Dedifferentiated amniotic fluid mesenchymal stem cell (primary cell): ENCODE results near the gene FNIP1.
"Not testable (repeated sequence)": the region's sequence is repeated elsewhere in the genome, so short reads cannot be mapped to it uniquely, and the experiment has no call there.

Experiments
- DNase-seq: peaks from one replicate; pipeline ENCODE4 v3.0.0-alpha.2; 2016; ENCODE audit errors: extremely low spot score

Gene FNIP1

DNA sequence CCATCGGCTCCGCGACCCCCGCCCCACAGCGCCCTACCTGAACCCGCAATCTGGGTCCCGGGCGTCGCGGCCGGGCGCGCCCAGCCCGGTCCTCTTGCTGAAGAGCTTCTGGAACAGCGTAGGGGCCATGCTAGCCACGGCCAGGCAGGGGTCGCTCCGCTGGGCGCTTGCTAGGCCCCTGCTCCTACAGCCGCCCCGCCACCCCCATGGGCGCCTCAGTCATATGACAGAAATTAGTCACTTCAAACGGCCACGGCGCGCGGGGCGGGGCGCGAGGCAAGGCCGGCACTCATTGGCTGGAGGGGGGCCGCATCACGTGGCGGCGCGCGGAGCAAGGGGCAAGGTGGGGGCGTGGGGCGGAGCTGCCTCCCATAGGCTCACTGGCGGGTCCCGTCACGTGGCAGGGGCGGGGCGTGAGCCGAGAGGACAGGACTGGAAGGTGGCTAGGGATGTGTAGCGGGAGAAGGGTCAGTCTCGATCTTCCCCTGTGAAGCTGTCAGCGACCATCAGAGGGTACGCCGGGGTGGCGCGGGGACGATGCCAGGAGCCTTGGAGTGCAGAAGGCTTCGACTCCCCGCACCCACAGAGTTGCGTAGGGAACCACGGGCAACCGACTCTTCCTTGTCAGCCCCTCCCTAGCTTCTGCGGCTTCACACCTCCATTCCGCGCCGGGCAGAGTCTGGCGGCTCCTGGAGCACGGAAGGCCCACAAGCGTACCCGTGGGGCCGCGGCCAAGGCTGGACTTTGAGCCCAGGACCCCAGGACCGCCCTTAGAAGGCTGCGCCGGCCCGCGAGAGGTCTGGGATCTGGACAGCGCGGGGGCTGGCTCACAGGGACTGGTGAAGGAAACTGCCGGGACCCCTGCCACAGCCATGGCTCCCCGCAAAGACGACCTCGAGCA is at the start of gene FNIP1:
Gene FNIP1, minus strand, starts transcription at position 225 of the 901 bp plus-strand sequence. Its CDS starts 96 bp downstream, at position 129.
- DNase-seq = peak; percentile 95

DNA sequence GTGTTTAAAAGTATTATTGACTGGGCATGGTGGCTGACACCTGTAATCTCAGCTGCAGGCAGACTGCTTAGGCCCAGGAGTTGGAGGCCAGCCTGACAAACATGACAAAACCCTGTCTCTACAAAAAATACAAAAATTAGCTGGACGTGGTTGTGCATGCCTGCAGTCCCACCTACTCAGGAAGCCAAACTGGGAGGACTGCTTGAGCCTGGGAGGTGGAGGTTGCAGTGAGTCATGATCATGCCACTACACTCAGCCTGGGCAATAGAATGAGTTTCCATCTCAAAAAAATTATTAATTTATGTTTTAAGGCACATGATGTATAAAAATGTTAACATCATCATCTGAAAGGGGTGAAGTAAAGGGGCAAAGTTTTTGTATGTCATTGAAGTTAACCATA is 49.7 kb upstream of the FNIP1 start:
- no peak for DNase-seq

DNA sequence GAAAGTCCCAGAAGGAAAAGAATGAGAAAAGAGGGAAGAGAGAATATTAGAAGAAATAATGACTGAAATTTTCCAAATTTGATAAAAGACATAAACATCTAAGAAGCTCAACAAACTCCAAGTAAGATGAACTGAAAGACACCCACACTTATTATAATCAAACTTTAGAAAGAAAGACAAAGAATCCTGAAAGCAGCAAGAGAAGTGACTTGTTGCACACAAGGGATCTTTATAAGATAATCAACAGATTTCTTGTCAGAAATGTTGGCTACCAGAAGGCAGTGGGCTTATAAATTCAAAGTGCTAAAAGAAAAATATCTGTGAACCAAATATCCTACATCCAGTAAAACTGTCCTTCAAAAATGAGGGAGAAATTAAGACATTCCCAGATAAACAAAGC is 49.0 kb upstream of the FNIP1 start:
- DNase-seq = no peak

DNA sequence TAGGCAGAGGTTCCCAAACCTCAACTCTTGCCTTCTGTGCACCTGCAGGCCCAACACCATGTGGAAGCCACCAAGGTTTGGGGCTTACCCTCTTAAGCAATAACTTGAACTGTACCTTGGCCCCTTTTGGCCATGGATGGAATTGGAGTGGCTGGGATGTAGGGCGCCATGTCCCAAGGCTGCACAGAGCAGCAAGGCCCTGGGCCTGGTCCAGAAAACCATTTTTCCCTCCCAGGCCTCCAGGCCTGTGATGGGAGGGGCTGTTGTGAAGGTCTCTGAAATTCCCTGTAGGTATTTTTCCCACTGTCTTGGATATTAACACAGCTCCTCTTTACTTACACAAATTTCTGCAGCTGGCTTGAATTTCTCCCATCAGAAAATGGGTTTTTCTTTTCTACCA is 46.2 kb upstream of the FNIP1 start:
- not testable (repeated sequence) for DNase-seq

DNA sequence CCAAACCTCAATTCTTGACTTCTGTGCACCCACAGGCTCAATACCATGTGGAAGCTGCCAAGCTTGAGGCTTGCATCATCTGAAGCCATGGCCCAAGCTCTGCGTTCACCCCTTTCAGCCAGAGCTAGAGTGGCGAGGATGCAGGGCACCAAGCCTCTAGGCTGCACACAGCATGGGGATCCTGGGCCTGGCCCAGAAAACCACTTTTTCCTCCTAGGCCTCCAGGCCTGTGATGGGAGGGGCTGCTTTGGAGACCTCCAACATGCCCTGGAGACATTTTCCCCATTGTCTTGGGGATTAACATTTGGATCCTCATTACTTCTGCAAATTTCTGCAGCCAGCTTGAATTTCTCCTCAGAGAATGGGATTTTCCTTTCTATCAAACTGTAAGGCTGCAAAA is 35.9 kb upstream of the FNIP1 start:
- DNase-seq = not testable (repeated sequence)

DNA sequence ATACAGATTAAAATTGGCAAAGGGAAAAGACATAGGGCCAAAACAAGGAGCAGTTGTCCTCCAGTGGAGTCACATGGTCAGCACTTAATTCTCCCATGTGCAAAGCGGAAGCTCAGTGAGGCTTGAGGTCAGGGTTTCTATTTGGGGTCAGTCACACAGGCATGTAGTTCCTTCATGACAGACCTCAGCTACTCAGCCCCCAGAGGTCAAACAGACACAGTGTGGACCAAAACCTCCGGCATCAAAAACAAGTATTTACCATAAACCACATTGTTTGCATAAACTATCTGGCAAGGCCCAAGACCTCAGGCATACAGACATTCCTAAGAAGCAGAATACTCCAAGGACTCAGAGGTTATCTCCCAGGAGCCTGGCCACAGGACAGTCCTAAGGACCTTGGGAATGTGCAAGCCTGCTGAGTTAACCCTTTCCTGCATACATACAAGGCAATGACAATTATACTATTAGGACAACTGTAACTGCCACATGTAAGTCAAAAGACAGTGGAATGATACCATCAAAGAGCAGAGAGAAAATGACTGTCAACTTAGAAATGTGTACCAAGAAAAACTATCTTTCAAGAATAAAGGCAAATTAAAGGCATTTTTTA is 28.7 kb upstream of the FNIP1 start:
- DNase-seq = no peak

DNA sequence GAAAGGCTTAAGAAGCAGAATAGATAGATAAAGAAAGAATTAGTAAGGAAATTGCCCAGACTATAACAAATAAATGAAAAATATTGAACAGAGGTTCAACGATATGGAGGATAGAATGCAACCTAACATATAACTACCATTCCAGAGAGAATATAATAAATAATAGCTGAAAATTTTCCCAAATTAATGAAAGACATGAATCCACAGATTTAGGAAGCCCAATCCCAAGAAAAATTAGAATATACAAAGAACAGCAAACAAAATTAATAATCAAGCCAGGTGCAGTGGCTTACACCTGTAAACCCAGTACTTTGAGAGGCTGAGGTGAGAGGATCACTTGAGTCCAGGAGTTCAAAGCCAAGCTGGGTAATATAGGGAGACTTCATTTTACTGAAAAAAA is 27.8 kb upstream of the FNIP1 start:
- no peak for DNase-seq

DNA sequence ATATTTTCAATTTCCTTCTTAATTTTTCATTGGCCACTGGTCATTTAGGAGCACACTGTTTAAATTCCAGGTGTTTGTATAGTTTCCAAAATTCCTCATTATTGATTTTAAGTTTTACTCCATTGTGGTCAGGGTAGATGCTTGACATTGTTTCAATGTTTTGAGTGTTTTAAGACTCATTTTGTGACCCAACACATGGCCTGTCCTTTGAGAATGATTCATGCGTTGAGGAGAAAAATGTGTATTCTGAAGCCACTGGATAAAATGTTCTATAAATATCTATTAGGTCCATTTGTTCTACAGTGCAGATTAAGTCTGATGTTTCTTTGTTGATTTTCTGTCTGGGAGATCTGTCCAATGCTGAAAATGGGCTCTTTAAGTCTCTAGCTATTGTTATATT is 24.4 kb upstream of the FNIP1 start:
- no peak for DNase-seq

DNA sequence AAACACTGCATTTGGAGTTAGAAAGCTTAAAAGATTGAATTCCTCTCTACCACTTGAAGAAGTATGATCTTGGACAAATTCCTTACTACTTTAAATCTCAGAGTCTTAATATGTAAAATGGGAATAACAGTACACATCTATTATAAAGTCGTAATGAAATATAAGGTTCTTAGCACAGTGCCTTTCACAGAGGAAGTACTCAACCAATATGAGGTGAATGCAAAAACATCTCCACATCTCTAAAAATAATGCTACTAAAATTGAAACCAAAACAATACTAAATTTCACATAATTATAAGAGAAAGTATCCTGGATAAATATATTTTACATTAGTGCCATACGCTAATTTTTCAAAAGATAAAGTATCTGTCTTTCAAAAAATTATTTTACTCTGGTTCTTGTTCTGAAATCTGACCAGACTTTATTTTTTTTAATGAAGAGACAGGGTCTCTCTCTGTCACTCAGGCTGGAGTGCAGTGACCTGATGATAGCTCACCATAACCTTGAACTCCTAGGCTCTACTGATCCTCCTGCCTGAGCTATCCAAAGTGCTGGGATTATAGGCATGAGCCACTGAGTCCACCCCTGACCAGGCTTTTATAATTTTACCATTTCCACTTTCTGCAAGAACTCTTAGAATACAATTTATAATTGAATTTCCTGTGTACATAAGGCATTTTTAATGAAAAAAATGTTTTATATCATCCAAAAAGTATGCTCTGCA is 21.3 kb upstream of the FNIP1 start:
- DNase-seq = no peak

DNA sequence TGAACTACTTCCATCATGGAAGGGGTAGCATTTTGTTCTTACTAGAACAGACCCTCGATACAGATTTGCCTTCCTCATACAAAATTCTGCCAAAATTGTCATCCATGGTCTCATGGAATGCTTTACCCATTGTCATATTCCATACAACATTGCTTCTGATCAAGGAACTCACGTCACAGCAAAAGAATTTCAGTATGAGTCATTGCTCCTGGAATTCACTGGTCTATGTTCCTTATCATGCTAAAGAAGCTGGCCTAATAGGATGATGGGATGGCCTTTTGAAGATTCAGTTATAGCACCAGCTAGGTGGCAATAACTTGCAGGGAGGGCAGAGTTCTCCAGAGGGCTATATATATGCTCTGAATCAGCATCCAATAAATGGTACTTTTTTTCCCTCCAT is 18.2 kb upstream of the FNIP1 start:
- peak; percentile 30 for DNase-seq

DNA sequence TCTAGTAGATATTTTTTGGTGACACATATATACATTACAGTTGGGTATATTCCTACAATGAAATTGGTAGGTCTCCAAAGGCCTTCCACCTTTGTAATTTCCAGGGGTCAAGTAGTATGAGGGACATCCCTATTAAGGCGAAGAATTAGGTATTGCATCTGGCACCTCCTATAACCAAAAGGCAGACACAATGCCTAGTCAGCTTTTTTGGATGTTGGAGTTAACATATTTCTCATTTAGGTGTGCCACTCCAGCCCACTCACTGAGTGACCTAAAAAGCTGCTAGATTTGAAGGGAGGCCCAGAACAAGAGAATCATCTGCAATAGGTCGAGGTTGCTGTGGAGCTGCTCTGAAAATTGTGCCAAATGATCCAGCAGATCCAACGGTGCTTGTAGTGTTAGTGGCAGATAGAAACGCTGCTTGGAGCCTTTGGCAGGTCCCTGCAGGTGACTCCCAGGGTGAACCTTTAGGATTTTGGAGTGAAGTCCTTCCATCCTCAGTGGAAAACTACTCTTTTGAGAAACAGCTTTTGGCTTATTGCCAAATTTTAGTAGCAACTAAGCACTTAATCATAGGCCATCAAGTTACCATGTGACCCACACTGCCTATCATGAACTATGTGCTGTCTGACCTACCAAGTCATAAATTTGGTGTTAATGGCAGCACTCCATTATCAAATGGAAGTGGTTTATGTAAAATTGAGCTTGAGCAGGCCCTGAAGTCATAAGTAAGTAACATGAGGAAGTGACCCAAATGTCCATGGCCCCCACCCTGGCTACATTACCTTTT is 15.7 kb upstream of the FNIP1 start:
- no peak for DNase-seq

DNA sequence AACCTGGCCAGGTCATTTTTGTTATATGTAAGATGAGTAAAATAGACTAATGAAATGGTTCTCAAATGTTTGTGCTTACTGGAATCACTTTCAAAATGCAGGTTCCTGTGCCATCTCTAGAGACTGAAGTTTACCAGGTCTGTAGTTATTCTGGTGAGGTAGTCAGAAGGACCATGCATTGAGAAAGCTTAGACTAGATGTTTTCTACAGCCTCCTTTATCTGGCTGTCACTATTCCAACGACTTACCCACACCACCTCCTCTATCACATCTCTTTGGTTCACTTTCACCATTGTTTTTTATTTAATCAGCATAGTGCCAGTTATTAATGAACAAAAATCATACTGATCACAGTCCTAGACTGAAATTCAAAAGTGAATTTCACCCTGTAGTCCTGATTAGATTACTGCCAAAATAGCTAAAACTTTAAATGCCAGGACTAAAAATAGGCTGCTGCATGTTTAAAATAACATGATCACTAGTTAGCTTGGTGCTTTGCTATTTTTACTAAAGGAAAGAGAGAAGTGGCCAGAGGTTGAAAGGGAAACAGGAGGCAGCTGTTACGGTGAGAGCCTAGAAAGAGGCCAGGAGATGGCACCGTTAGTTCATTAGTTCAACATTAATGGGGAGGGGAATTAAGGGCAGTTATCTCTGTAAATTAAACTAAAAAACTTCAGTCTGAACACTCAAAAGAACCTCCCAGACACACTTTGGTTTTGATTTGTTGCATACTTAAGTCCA is 13.9 kb upstream of the FNIP1 start:
- DNase-seq = peak; percentile 20

DNA sequence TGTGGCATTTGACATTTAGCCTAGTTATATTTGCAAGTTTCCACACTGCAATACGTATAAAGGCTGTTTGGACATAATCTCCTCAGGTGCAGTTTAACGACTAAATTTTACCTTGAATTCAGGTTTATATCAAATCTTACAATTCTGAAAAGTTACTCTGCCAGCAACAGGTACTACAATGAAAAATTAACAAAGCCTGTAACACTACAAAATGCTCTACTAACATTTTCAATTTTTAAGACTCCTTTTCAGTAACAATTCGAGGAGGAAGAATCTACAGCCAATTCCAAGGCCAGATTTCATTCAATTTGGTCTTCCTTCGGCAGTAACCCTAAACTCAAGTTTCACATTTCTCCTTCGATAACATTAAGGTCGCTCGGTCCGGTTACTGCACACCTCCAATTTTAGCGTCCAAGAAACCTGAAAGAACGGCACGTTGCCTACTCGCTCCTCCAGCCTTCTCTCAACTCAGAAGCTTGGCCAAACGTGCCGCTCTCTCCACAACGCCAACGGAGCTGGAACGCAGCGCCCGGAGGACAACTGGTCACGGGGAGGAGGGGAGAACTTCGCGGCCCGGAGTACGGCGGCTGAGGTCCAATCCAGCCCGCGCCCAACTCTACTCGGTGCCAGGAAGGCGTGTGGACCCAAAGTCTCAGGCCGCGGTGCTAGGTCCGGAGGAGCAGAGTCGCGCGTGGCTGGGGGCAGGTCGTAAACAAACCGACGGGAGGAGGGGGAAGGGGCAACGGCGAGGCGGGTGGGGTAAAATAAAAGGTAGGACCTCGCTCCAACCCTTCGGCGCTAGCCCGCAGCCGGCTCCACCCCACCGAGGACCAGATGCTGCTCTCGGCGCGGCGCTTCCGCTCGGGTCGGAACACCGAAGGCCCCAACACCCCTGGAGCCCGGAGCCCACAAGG is 681 bp downstream of the FNIP1 start:
- DNase-seq = peak; percentile 62

DNA sequence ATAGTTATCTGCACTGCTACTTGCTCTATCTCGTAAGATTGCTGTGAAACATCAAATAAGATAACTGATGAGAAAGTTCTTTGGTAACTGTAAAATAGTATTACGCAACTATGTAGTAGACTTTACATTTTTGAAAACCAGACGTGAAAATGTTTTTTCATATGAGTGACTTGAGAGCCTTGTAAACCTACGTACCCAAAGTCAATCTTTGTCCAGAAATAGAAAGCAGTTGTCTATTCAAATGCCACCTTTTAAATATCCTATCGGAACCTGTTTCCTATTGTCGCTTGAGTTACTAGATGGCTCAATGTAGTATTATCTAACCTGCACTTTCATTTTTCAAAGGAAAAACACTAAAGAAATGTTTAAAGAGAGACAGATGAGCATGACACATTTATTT is 1.6 kb downstream of the FNIP1 start:
- no peak for DNase-seq

DNA sequence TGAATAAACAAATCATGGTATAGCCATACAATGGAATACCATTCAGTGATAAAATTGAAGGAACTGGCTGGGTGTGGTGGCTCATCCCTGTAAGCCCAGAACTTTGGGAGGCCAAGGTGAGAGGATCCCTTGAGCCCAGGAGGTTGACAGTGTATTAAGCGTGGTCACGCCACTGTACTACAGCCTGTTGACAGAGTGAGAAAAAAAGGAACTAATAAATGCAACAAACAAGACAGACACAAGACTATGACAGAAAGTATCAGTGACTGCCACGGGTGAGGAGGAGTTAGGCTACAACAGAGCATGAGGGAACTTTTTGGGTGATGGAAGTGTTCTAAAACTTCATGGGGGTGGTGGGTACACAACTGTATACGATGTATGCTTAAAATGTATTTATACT is 2.2 kb downstream of the FNIP1 start:
- no peak for DNase-seq

DNA sequence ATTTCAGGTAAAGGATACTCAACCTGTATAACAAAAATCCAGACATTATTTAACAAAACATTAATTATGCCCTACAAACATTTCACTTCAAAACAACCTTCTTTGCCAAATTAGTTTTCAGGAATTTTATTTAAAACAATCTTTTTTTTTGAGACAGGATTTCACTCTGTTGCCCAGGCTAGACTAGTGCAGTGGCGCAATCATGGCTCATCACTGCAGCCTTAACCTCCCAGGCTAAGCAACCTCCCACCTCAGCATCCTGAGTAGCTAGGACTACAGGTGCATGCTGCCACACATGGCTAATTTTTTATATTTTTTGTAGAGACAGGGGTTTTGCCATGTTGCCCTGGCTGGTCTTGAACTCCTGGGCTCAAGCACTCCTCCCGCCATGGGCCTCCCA is 3.9 kb downstream of the FNIP1 start:
- DNase-seq = no peak

DNA sequence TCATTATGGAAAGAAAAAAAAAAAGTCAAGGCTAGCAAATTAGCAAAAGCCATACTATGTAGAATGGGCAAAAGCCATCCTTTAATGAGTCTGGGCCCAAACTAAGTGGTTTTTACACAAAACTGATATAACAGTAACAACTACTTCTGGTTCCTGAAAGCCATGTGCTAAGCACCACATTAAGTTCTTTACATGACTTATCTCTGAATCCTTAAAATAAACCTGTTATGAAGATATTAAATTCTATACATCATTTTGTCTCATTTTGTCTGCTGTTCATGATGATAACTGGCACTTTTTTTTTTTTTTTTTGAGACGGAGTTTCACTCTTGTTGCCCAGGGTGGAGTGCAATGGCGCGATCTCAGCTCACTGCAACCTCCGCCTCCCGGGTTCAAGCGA is 5.0 kb downstream of the FNIP1 start:
- no peak for DNase-seq

DNA sequence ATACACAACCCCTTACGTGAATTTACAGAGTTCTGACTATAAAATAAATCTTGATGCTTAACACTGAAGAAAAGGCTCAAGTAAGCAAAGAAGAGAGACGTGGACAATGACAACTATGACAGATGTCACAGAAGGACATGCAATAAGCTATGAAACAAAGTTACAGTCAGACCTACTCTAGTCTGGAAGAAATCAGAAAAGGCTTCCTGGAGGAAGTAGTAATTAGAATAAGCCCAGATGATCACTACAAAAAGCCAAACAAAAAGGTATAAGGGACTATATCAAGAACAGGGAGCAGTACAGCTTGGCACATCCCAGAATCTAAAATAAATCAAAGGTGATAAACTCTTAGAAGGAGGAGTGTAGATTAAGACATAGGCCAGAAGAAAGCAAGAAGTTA is 6.3 kb downstream of the FNIP1 start:
- no peak for DNase-seq

DNA sequence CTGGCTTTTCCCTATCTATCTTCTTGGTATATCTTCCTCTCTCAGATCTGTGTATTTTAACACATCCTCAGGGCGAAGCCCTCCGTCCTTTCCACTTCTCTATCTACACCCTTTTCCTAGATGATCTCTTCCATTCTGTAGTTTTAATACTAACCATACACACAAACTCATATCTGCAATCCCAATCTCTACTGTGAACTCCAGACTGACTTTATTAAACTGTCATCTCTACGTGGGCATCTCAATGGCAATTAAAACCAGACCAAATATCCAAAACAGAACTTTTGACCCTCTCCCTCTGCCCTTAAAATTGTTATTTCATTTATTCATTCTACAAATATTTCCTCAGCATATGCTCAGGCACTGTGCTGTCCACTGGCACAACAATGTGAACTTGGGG is 7.1 kb downstream of the FNIP1 start:
- no peak for DNase-seq

DNA sequence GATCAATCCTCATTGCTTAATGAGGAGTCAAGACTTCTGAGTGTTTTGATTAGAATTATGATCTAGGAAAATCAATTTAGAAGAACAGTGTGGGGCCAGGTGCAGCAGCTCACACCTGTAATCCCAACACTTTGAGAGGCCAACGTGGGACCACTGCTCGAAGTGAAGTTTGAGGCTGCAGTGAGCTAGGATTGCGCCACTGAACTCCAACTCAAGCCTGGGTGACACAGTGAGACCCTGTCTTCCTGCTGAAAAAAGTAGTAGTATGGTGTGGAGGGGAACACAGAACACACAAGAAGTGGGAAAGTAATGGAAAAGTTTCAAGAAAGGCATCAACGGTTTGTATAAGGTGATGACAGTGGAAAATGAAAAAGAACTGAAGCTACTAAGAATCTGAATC is 9.1 kb downstream of the FNIP1 start:
- DNase-seq = no peak
